Testis (tissue), 2 donors: ENCODE measurements around the gene ZNF516.

Experiments used
- CTCF ChIP-seq, 3 experiments: fragments of 450-650 bp in 2 of 3; fragments of 200-600 bp in 1 of 3; sonication (generic) in 1 of 3; IDR thresholded peaks; one replicate each; pipeline ENCODE4 v1.5.1; 2016 to 2019; ENCODE audit warnings: antibody characterized with exemption in 3 of 3, mild to moderate bottlenecking in 2 of 3, moderate library complexity in 1 of 3
- POLR2A ChIP-seq: fragments of 450-650 bp; IDR thresholded peaks from one replicate; pipeline ENCODE4 v1.6.1; 2017; ENCODE audit warnings: antibody characterized with exemption, mild to moderate bottlenecking, moderate library complexity

GRCh38 chr18:76370686-76371085, 124.4 kb downstream of the ZNF516 start:
- no peak for TF ChIP-seq CTCF (IDR thresholded peaks at IDR 0.05)
- TF ChIP-seq POLR2A: no peak
